DMS79 (cell line): ENCODE measurements around the gene KRTAP5-2.
"Not testable (repeated sequence)": the region's sequence is repeated elsewhere in the genome, so short reads cannot be mapped to it uniquely, and the experiment has no call there.

ENCODE experiments used
- DNase-seq: peaks from one replicate; lab custom pipeline; 2025; lab: John Stamatoyannopoulos, UW

The KRTAP5-2 gene

DNA sequence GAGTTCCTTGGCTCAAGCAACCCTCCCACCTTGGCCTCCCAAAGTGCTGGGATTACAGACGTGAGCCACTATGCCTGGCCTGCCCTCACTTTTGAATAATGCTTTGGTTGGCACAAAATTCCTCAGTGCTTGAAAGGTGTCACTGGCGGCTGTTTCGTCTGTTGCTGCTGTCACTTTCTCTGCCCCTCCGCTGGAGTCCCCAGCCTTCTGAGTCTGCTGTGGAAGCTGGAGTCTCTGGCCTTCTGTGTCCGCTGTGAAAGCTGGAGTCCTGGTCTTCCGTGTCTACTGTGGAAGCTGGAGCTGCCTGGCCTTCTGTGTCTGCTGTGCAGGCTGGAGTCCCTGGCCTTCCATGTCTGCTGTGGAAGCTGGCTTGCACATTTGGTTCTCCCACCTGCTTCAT lies 8.1 kb downstream of the KRTAP5-2 start:
- no peak for DNase-seq

DNA sequence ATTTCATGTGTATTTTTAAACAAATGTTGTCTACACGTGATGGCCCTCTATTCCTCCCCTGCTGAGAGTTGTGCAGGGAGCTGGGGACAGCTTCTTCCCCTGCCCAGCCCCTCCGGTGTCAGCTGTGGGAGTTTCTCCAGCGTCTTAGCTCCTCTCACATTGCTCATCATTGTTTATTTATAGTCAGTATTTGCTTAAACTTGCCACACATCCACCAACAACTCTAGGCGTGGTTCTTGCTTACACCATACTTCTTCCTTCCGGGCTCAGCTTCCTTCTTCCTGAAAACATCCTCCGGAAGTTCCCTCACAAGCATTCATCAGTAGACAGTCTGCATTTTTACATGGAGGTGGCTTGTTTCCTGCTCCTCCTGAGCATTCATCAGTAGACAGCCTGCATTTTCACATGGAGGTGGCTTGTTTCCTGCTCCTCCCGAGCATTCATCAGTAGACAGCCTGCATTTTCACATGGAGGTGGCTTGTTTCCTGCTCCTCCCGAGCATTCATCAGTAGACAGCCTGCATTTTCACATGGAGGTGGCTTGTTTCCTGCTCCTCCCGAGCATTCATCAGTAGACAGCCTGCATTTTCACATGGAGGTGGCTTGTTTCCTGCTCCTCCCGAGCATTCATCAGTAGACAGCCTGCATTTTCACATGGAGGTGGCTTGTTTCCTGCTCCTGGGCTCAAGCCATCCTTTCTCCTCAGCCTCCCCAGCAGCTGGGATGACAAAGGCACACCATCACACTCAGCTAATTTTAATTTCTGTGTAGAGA lies 8.7 kb downstream of the KRTAP5-2 start:
- DNase-seq: not testable (repeated sequence)

DNA sequence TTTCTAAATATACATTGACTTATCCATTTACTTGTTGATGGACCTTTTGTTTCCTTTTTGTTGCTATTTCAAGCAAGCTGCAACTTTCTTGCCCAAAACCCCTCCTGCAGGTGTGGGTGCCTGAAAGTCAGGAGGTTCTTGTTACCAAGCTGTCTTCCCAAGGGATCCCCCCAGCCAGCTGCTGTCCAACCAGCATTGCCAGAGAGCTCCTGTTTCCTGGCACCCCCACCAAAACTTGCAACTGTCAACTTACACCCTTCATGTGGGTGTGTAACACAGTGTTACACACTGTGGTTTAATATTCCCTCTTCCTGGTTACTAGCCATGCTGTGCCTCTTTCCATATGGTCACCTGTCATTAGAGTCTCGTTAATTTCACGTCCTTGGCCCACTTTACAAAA lies 11.4 kb downstream of the KRTAP5-2 start:
- DNase-seq: no peak

DNA sequence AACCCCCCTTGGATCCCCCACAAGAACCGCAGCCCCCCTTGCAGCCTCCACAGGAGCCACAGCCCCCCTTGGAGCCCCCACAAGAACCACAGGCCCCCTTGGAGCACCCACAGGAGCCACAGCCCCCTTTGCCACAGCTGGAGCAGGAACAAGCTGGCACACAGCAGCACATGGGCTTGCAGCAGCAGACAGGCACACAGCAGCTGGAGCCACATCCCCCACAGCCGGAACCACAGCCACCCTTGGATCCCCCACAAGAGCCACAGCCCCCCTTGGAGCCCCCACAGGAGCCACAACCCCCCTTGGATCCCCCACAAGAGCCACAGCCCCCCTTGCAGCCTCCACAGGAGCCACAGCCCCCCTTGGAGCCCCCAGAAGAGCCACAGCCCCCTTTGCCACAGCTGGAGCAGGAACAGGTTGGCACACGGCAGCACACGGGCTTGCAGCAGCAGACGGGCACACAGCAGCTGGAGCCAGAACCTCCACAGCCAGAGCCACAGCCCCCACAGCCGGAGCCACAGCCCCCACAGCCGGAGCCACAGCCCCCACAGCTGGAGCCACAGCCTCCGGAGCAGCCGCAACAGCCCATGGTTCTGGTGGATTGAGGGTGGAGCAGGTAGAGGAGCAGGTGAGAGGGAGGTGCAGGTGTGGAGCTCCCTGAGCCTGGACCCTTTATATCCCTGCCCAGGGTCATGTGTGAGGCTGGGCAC lies 13.3 kb downstream of the KRTAP5-2 start, which contains the start of gene KRTAP5-1:
Gene KRTAP5-1 (minus strand): TSS at position 623 of the 710 bp plus-strand sequence. CDS start 34 bp downstream, at position 589.
- DNase-seq: not testable (repeated sequence)

DNA sequence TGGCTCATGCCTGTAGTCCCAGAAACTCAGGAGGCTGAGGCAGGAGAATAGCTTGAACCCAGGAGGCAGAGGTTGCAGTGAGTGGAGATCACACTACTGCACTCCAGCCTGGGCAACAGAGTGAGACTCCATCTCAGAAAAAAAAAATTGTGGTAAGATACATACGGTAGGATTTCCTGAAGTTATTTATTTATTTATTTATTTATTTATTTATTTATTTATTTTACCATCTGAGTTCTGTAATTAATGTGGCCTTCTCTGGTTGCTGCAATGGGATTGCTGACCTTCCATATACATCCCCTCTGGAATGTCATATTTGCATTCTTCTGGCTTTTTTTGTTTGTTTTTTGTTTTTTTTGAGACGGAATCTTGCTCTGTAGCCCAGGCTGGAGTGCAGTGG lies 15.2 kb downstream of the KRTAP5-2 start:
- DNase-seq: not testable (repeated sequence)

DNA sequence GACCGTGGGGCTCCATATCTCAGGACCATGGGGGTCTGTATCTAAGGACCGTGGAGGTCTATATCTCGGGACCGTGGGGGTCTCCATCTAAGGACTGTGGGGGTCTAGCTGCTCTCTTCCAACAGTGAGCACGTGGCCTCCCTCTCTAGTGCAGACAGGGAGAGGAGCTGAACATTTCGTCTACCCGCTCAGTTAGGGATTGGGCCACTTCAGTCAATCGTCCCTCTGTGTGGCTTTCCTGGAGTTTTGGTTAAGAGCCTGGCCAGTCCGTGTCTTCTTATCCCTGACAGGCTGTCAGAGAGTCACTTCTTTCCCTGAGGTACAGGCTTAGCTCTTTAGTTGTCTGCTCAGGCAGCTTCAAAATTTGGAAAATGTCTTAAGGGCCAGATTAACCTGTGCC lies 16.1 kb downstream of the KRTAP5-2 start:
- no peak for DNase-seq

DNA sequence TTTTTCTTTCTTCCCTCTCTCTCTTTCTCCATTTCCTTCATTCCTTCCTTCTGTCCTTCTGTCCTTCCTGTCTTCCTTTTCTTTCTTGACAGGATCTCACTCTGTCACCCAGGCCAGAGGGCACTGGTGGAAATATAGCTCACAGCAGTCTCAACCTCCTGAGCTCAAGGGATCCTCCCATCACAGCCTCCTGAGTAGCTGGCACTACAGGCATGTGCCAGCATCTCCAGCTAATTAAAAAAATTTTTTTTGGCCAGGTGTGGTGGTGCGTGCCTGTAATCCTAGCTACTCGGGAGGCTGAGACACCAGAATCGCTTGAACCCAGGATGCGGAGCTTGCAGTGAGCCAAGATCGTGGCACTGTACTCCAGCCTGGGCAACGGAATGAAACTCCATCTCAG lies 21.3 kb downstream of the KRTAP5-2 start:
- DNase-seq: no peak

DNA sequence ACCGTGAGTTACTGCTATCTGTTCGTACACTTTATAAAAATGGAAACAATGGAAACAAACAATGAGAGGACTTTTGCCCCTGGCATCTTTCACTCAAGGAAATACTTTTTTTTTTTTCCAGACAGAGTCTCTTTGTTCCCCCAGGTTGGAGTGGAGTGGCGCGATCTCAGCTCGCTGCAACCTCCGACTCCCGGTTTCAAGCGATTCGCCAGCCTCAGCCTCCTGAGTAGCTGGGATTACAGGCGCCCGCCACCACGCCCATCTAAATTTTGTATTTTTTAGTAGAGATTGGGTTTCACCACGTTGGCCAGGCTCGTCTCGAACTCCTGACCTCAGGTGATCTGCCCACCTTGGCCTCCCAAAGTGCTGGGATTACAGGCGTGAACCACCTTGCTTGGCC lies 22.3 kb downstream of the KRTAP5-2 start:
- not testable (repeated sequence) for DNase-seq

DNA sequence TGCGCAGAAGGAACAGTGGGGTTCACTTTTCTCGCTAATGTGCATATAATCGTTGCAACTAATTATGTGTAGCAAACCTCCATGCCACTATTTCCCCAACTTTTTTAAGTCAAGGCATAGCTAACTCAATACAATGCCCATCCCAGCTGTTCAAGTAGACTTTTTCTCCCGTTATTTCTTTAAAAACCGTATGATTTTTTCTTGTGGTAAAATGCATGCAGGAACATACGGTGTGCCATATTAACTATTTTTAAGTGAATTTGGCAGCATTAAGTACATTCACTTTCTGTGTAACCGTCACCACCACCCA lies 23.2 kb downstream of the KRTAP5-2 start:
- DNase-seq: no peak

DNA sequence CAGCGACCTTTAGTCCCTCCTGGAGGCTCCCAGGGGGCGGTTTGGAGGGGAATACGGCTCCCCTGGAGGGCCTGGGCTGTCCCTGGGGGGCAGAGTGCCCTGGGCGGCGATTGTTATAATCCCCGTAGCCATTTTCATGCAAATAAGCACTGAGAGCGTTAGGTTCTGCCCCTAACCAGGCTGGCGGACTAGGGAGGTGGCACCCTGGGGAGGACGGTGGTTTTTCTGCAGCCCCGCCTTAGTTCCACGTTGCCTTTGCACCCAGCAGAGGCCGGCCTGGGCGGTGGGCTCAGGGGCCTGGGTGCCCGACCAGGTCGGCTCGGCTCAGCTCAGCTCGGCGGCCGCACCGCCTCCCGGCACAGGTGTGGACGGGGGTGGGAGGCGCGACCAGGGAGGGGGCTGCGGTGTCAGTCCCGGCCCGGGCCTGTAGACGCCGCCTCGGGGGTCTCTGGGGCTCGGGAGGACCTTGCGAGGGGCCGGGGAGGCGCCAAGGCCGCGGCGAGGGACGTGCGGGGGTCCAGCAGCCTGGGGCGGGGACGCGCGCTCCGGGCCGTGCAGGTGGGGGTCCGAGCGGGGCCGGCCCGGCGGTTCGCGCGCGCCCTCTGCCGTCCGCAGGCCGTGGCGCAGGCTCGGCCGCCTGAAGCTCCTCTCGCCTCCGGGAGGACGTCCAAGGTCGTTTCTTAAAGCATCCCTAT lies 23.7 kb downstream of the KRTAP5-2 start:
- DNase-seq: peak; percentile 45

DNA sequence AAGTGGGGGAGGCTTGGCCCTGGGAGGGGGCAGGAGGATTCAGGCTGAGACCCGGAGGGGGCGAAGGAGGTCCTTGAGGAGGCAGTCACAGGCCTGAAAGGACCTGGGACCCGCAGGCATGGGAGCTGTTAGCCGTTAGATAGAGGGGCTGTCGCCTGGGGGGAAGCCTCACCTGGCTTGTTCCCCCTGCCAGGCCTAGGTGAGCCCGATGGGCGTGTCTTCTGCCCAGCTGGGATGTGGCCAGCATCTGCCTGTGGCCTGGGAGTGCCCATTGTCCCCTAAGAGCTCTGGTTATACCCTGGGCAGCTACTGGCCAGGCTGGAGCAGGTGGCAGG lies 24.2 kb downstream of the KRTAP5-2 start:
- peak; percentile 53 for DNase-seq

DNA sequence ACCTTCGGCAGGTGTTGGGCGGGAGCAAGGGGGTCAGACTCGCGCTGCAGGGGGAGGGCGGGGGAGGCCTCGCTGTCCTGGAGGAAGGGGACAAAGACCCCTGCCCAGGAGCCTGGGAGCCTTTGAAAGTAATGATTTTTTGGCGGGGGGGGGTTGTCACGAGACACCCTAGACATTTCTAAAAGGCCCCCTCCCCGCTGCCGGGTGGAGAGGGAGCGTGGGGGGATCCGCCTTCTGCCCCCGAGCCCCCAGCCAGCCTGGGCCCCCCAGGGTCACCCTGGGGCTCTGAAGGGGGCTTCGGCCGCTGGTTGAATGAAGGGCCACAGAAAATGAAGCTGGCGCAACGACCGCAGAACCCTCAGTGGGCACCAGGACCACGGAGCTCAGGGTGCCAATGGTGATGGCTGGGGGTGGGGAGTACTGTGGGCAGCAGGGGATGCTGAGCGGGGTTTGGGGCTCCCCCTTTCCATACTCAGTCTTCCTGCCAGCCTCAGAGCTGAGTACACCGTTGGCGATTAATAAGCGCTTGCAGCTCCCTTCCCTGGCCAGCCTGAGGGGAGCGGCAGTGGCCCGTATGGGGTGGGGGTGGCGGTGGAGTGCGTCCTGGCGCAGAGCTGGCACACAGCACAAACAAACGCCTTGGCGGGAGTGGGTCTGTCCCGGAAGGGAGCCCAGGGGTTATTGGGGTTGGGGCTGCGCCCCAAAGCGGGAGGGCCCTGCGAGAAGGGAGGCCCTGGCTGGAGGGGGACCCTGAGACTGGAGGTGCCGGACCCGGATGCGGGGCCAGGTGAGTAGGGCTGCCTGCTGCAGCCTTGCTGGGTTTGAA lies 24.8 kb downstream of the KRTAP5-2 start:
- DNase-seq: no peak

DNA sequence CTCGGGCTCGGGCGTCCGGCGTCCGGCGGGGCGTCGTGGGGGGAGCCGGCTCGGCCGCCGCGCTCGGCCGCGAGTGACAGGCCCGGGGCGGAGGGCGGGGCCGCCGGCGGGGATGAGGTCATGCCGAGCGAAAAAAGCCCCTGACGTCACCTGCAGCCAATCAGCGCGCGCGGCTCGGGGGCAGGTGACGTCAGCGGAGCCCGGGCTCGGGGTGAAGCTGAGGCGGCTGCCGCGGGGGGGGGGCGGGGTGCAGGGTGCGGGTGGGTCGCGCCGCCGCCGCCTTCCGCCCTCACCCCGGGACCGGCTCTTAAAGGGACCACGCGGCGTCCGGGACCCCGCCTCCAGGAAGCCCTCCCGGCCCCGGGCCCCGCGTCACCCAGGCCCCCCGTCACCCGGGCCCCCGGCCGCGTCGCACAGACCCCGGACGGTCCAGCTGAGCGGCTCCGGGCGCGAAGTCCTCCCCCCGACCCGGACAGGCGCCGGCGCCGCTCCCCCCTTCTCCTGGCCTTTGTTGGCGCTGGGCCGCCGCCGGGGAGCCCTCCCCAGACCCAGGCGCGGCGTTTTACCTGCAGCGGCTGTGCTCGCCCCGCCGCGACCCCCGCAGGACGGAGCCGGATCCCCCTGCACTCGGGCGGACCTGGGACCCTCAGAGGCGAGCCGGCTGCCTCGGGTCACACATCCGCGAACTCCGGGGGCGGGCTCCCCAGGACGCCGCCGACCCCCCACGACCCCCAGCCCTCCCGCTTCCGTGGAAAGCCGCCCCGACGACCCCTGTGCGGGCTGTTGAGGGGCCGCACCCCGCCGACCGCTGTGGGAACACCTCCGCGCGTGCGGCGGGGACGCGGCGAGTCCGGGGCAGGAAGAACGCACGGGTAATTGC lies 25.7 kb downstream of the KRTAP5-2 start, which contains the start of gene DUSP8:
Gene DUSP8 (minus strand): TSS at position 75 of the 880 bp plus-strand sequence. CDS start 6,445 bp downstream, outside the sequence.
- DNase-seq: peak; percentile 15

DNA sequence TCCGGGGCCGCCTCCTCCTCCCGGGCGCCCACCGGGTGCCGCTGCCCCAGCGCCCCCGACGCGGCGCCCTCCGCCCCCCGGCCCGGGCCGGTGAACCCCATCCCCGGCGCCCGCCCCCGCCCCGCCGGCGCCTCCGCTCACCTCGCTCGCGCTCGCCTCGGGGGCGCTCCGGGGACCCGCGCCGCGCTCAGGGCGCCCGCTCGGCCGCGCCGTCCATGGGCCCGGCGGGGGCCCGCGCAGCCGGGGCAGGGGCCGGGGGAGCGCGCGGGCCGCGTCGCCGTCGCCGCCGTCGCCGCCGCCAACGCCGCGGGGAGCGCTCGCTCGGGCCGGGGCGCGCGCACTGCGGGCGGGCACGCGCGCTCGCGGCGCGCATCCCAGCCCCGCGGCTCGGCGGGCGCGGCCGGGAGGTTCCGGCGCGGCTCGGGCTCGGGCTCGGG lies 26.3 kb downstream of the KRTAP5-2 start:
- DNase-seq: no peak

DNA sequence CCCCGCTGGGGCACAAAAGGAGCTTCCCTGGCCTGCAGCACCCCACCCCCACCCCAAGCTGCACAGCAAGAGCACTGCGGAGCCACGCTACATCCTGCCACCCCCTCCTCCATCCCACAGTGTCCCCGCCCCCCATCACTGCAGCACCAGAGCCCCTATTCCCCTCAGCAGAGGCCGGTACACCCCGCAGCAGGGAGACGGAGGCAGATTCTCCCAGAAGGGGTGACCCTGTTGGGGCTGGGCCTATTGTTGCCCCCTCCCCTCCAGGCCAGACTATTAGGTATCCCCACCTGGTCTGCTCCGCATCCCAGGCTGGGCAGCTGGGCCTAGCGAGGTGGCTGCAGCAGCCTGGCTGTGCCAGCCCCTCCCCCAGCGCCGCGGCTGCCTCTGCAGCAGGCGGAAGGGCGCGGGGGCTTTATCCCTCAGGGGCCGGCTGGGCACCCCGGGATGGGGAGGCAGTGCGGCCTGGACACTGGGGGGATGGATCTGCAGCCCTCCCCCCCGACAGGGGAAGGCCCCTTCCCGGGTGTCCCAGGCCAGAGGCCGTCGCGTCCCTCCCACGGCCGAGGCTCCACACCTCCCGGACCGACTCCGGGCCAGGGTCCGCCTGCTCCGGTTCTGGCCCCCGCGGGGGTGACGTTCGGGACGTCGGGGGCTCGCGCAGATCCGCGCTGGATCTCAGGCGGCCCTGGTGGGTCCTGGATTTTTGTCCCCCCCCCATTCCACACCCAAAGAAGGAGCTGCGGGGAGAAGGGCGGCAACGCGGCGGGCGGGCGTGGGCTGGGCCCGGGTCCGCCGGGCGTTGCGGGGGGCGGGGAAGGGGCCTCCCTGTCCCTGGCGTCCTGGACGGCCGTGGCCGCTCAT lies 27.0 kb downstream of the KRTAP5-2 start:
- DNase-seq: no peak

DNA sequence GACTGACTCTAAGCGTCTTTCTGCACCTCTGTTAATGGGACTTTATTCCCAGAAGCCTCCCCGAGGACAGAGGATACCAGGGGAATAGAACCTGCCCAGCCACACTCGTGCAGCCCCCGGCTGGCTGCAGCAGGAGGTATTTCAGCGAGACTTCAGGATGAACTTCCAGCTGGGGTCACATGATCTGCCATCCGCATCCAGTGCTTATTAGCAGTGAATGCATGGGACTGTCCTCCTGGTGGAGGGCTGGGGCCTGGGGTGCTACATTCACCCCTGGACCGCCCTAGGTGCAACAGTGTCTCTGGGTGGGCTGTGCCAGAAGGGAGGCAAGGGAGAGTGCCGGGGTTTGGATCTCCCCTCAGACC lies 27.6 kb downstream of the KRTAP5-2 start:
- DNase-seq: no peak

DNA sequence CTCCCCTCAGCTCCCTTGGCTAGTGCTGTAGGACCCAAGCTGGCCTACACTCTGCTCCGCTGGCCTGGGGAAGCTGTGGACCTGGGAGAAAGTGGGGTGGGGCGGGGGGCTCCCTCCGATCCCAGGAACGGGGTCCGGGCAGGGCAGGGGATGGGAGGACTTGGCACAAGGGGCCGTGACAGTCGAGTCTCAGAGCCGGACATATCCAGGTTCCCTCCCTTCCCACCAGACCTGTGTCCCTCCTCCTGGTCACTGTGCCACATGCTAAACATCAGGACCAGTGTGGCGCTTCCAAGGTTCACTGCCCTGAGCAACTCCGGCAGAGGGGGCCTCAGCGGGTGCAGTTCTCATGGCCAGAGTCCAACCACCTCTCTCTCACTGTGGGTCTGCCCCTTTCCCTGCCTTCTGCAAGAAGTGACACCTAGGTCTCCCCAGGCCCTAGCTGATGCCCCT lies 28.1 kb downstream of the KRTAP5-2 start:
- no peak for DNase-seq

DNA sequence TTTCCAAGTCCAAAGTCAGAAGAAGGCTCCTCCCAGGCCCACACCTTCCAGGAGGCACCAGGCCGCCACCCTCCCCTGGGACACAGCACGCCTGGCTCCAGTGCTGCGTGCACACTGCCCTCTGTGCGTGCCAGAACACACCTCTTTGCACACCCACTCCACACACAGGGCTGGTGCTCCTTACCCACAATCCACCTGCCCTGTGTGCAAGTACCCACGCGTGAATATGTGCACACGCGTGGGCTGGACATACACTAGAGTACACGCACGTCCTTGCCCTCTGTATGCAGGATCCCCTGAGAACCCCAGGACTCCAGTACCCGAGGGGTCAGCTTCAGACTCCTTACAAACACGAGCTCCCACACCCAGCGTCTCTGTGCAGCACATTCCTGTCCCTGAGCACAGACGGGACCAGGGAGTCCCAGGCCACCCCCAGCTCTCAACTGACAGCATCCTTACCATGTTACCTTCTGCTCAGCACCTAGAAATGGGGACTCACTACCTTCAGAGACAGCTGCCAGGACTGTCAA lies 28.8 kb downstream of the KRTAP5-2 start:
- no peak for DNase-seq

DNA sequence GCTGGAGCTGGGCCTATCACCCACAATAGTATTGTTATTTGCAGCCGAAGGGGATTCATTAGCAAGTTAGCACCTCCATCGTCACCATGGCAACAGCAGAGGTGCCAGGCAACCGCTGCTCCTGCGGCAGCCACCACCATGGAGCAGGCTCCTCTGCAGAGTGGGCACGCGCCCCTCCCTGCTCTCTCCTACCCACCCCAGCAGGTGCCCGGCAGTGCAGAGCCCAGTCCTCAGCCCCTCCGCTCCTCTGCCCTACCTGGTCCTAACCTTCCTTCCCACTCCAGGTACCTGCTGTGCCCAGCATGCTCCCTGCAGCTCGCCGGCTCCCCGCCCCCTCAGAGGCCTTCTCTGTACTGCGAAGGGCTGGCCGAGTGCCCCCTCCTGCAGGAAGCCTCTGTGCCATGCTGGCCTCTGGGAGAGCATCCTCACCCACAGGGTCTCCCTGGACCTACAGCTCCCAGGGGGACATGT lies 29.6 kb downstream of the KRTAP5-2 start:
- no peak for DNase-seq

DNA sequence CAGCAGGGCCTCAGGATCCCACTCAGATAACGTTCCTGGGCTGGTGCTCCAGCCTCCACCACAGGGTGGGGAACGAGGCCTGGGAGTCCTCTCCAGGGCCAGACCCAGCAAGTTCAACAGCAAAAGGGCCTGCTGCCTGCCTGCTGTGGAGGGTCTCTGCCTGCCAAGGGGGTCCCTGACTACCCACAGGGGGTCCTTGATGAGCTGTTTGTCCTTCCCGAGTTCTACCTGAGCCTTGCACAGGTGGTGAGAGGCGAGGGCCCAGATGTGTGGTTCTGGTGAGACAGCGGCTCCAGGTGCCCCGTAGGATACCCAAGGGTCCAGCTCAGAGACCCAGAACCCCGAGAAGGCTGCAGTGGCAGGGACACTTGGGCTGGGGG lies 30.4 kb downstream of the KRTAP5-2 start:
- DNase-seq: no peak
